Measurements from ENCODE around the gene OMP.

OMP gene

GRCh38 chr11:77120571-77120970, 17.9 kb downstream of the OMP start:
- TF ChIP-seq, protein P1, sequence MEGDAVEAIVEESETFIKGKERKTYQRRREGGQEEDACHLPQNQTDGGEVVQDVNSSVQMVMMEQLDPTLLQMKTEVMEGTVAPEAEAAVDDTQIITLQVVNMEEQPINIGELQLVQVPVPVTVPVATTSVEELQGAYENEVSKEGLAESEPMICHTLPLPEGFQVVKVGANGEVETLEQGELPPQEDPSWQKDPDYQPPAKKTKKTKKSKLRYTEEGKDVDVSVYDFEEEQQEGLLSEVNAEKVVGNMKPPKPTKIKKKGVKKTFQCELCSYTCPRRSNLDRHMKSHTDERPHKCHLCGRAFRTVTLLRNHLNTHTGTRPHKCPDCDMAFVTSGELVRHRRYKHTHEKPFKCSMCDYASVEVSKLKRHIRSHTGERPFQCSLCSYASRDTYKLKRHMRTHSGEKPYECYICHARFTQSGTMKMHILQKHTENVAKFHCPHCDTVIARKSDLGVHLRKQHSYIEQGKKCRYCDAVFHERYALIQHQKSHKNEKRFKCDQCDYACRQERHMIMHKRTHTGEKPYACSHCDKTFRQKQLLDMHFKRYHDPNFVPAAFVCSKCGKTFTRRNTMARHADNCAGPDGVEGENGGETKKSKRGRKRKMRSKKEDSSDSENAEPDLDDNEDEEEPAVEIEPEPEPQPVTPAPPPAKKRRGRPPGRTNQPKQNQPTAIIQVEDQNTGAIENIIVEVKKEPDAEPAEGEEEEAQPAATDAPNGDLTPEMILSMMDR (IDR thresholded peaks at IDR 0.05) = no peak
- H3K36me3 ChIP-seq (ENCODE audit: control insufficient read depth, insufficient read depth, low read length) = no peaks in the 10 kb centered on the region
- H3K9me3 ChIP-seq (ENCODE audit: control insufficient read depth, low read length) = no peaks in the 10 kb centered on the region
- H2AFZ ChIP-seq = no peak overlapping the region
- H3K4me2 ChIP-seq (ENCODE audit: low read length) = no peak overlapping the region
- H3K4me1 ChIP-seq = no peaks in the 10 kb centered on the region
- H3K9ac ChIP-seq = no peak overlapping the region
- no peaks in the 10 kb centered on the region for H3K79me2 ChIP-seq
- no peak overlapping the region for H3K27ac ChIP-seq
- no peaks in the 10 kb centered on the region for H3K27me3 ChIP-seq (ENCODE audit: control insufficient read depth, insufficient read depth, low read length)
- H3K4me3 ChIP-seq (ENCODE audit: low read depth, low read length) = no peak overlapping the region

GRCh38 chr11:77121096-77121640, 18.5 kb downstream of the OMP start:
- Histone ChIP-seq H2AFZ (no peak overlapping the region), H3K4me3 (ENCODE audit: low read depth, low read length) (no peak overlapping the region), H3K27ac (no peak overlapping the region), H3K4me1 (no peaks in the 10 kb centered on the region), H3K27me3 (ENCODE audit: control insufficient read depth, insufficient read depth, low read length) (no peaks in the 10 kb centered on the region), H3K79me2 (no peaks in the 10 kb centered on the region), H3K4me2 (ENCODE audit: low read length) (no peak overlapping the region), H3K9ac (no peak overlapping the region), H3K36me3 (ENCODE audit: control insufficient read depth, insufficient read depth, low read length) (no peaks in the 10 kb centered on the region), H3K9me3 (ENCODE audit: control insufficient read depth, low read length) (no peaks in the 10 kb centered on the region)
- TF ChIP-seq, protein P1 (IDR thresholded peaks at IDR 0.05) = no peak

DNA sequence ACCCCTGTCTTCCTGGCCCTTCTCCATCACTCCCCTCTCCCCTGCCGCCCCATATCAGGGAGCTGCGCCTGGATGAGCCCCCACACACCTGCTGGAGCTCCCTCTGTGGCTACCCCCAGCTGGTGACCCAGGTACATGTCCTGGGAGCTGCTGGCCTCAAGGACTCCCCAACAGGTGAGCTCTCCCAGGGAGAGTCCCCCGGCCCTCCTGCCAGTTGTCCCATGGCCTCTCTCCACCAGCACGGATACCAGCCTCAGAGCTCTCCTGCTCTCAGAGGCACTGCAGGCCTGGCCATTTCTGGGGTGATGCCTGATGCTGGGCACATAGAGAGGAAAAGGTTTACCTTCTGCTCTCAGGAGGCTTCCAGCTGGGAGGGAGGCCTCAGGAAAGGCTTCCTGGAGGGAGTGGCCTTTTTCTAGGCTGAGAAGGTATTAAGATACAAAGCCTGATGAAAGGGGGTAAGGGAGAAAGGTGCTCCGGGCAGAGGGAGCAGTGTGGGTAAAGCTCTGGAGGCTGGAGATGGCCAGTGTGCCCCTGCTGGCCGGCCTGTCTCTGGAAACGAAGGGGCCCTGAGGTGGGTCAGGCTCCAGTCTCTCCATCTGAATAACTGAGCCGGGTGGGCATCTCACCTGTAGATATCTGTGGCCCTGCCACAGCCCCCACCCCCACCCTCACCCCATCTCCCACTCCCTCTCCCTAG, 19.4 kb downstream of the OMP start:
- Histone ChIP-seq H3K27ac (no peak overlapping the region), H3K9ac (no peak overlapping the region), H3K27me3 (ENCODE audit: control insufficient read depth, insufficient read depth, low read length) (no peaks in the 10 kb centered on the region), H3K9me3 (ENCODE audit: control insufficient read depth, low read length) (no peaks in the 10 kb centered on the region), H3K36me3 (ENCODE audit: control insufficient read depth, insufficient read depth, low read length) (no peaks in the 10 kb centered on the region), H3K79me2 (no peaks in the 10 kb centered on the region), H3K4me1 (no peaks in the 10 kb centered on the region), H2AFZ (no peak overlapping the region), H3K4me2 (ENCODE audit: low read length) (no peak overlapping the region), H3K4me3 (ENCODE audit: low read depth, low read length) (no peak overlapping the region)
- TF ChIP-seq, protein P1 (IDR thresholded peaks at IDR 0.05) = no peak

DNA sequence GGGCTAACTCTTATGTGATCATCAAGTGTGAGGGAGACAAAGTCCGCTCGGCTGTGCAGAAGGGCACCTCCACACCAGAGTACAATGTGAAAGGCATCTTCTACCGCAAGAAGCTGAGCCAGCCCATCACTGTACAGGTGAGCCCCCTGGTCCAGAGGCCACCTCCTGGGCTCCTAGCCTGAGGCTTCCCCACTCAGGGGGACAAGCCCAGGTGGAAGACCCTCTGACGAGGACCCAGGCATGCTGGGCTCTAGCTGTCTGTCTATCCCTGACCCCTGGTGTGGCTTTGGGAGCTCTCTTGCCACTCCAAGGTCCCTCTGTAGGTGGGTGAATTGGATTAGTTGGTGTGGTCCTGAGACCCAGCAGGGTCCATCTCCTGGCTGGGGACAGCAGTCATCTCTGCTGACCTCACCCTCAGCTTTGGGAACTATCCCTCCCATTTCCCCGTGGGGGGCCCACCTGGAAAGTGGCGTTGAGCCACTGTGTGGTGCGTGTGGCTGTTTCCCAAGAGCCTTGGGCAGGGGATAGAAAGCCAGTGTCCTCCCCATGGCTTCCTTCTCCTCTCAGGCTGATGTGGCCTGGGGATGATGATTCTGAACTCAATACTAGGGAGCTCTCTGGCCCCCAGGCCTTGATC, 20.1 kb downstream of the OMP start:
- H3K4me3 ChIP-seq (ENCODE audit: low read depth, low read length) = no peak overlapping the region
- no peaks in the 10 kb centered on the region for H3K9me3 ChIP-seq (ENCODE audit: control insufficient read depth, low read length)
- no peak overlapping the region for H3K9ac ChIP-seq
- TF ChIP-seq, protein P1 (IDR thresholded peaks at IDR 0.05) = no peak
- no peaks in the 10 kb centered on the region for H3K27me3 ChIP-seq (ENCODE audit: control insufficient read depth, insufficient read depth, low read length)
- no peak overlapping the region for H2AFZ ChIP-seq
- H3K36me3 ChIP-seq (ENCODE audit: control insufficient read depth, insufficient read depth, low read length) = no peaks in the 10 kb centered on the region
- no peaks in the 10 kb centered on the region for H3K79me2 ChIP-seq
- H3K4me2 ChIP-seq (ENCODE audit: low read length) = no peak overlapping the region
- H3K27ac ChIP-seq = no peak overlapping the region
- H3K4me1 ChIP-seq = no peaks in the 10 kb centered on the region

Data from parathyroid adenoma (tissue), 2 donors.